ENCODE results near the gene PPARGC1A.

PPARGC1A gene

DNA sequence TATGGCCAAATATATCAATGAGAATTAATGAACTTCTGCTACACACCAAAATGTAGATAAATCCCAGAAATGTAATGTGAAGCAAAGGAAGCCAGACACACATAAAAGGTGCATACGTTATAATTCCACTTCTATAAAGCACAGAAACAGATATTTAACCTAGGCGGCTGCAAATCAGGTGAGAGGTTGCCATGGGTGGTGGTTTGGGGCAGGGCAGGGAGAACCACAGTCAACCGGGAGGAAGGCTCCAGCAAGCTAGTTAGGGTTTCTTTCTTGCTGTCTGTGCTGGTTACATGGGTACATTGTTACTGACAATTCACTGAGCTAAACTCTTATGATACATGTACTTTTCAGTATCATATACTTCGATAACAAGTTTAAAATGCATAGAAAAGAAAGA lies 9.7 kb upstream of the PPARGC1A start:
- H3K27ac ChIP-seq, result no peak overlapping the region
- TF ChIP-seq, protein P1, sequence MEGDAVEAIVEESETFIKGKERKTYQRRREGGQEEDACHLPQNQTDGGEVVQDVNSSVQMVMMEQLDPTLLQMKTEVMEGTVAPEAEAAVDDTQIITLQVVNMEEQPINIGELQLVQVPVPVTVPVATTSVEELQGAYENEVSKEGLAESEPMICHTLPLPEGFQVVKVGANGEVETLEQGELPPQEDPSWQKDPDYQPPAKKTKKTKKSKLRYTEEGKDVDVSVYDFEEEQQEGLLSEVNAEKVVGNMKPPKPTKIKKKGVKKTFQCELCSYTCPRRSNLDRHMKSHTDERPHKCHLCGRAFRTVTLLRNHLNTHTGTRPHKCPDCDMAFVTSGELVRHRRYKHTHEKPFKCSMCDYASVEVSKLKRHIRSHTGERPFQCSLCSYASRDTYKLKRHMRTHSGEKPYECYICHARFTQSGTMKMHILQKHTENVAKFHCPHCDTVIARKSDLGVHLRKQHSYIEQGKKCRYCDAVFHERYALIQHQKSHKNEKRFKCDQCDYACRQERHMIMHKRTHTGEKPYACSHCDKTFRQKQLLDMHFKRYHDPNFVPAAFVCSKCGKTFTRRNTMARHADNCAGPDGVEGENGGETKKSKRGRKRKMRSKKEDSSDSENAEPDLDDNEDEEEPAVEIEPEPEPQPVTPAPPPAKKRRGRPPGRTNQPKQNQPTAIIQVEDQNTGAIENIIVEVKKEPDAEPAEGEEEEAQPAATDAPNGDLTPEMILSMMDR (IDR thresholded peaks at IDR 0.05), result no peak
- TF ChIP-seq ZFX (IDR thresholded peaks at IDR 0.05; ENCODE audit: borderline replicate concordance), result no peak

DNA sequence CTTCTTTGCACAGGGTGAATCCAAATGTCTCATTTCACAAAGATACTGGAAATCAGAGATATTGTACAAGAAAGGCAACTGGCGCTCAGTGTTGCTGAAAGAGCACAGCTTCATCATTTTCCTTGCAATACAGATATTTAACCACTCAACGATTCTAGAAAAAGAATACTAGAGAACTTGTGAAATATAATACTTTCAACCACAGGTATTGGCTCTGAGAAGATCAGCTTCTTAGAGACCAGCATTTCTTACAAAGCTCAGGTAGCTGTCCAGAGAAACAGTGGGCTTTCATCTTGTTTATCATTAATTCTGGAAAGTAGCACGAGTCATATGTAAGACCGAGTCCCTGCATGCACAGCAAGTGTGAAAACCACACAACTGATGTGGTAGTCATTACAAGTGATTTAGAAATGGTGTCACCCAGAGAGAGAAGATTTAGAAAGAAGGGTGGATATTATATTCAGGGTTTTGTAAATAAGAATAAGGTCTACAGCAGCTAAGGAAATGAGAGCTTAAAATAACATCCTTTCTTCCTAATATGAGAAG lies 7.8 kb upstream of the PPARGC1A start:
- TF ChIP-seq, protein P1 (IDR thresholded peaks at IDR 0.05), result no peak
- no peak for TF ChIP-seq ZFX (IDR thresholded peaks at IDR 0.05; ENCODE audit: borderline replicate concordance)

DNA sequence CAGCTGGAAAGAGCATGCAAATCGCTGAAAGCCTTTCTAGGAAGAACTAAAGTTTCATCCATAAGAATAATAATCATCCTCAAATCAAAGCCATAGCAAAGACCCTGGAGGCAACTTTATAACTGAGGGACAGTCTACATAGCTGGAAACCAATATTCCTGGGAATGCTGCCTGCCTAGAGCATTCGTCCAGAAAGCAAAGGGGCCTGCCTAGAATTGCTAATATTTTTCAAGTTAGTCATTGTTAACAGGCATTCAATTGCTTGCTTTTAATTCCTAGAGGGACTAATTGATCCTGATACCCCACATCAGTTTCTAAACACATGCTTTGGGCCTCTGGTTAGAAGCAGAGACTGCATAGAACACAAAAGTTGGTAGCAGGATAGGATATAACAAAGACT lies 4.2 kb upstream of the PPARGC1A start:
- H3K27ac ChIP-seq, result no peak overlapping the region
- TF ChIP-seq, protein P1 (IDR thresholded peaks at IDR 0.05), result no peak
- TF ChIP-seq ZFX (IDR thresholded peaks at IDR 0.05; ENCODE audit: borderline replicate concordance), result no peak

More for the DNA sequence above, 7.8 kb upstream of the PPARGC1A start:
- no peak overlapping the region for H3K27ac ChIP-seq

DNA sequence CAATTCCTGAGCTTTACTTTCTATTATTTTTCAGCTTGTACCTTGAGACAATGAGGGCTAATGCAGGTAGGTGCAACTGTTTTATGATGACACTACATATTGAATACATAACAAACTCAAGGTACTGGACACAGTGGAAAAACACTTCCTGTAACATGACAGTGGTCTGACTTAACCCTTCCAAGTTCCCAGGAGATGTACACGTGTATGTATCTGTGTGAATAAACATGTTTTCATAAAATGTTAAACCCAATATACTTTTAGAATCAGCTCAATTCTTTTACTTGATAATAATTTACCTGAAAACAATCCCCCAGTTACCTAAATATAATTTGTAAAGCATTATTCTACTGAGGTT lies 1.2 kb upstream of the PPARGC1A start:
- H3K27ac ChIP-seq, result no peak overlapping the region
- TF ChIP-seq, protein P1 (IDR thresholded peaks at IDR 0.05), result no peak
- TF ChIP-seq ZFX (IDR thresholded peaks at IDR 0.05; ENCODE audit: borderline replicate concordance), result no peak

DNA sequence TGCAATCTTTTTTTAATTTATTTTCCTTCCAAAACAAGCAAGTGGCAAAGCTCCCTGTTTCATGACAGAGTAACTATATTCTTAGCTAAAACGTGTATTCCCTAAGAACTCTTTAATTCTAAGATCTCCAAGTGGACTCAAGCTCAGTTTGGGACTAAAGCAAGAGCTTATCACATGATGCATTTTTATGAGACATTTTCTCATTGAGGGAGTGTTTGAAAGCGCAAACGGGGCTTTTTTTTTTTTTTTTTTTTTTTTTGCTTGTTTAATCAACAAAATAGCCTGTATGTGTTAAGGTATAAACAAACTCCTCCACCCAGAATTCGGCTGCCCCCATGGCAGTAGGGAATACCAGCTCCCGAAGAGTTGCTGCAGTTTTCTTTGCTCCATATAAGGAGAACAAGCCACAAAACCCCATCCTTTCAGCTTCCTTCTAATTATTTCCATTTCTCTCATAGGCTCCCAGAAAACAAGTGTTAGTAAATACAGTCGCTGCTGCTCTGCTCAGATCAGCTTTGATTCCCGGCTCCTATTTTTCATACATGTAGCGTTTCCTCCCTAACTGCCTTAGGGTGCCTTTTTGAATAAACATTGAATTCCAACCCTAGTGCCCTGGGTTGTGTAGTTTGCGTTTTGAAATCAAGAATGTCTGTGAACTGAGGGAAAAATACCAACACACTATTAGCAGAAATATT lies 669 bp upstream of the PPARGC1A start:
- H3K27ac ChIP-seq, result no peak overlapping the region

DNA sequence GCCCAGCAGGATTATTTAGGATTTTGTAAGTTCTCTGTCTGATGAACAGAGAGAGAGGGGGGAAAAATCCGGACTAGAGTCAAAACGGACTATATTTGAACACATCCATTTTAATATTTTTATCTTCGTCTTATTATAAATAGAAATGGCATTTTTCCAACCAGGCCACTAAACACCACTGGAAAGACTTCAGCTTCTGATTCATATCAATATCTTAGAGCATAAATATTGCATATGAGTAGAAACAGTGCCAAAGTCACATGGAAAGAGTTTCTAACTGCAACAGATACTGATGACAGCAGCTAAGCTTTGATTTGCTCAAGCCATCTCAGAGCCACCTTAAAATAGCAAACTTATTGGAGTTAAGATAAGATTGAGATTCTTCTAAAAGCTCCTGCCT lies 456 bp downstream of the PPARGC1A start:
- TF ChIP-seq ZFX (IDR thresholded peaks at IDR 0.05; ENCODE audit: borderline replicate concordance), result no peak

More for the DNA sequence above, 669 bp upstream of the PPARGC1A start:
- TF ChIP-seq, protein P1 (IDR thresholded peaks at IDR 0.05), result no peak
- no peak for TF ChIP-seq ZFX (IDR thresholded peaks at IDR 0.05; ENCODE audit: borderline replicate concordance)

DNA sequence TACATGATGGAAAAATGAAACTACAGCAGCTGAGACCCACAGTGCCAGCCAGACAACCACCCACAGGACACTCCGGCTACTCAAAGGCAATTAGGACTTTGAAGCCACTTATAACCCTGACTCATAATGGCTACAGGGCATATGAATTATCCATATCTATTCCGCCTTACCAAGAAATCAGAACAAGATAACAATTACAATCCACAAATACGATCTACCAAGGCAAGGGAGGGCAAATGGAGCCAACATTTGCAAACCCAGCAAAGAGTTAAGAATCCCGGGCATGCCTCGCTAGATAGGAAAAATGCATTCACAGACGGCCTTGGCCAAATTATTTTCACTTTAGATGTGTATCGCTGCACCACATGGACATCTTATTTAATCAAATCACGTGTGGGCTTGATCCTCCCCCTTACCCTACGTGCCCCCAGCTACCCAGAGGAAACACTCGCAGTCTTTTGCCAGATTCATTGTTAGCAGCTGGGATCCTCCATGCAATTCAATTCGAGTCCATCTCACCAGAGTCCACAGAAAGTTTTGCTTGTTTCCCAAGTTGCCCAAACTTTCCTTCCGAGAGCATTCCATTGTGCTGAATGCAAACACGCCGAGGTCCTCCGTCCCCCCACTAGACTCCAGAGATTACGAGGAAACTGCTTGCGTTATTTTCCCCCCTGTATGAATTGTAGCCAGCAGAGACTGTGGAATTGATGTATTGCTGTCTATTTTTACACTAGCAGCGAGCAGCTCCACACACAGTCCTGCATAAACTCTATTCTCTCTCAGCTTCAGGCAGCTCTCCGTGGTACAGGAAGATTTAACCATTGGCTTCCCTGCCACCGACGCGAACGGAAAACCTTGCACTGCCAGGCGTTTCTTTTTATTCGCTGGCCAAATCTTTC lies 1.2 kb downstream of the PPARGC1A start:
- no peak for TF ChIP-seq ZFX (IDR thresholded peaks at IDR 0.05; ENCODE audit: borderline replicate concordance)
- TF ChIP-seq, protein P1 (IDR thresholded peaks at IDR 0.05), result no peak
- no peak overlapping the region for H3K27ac ChIP-seq

More for the DNA sequence above, 456 bp downstream of the PPARGC1A start:
- no peak overlapping the region for H3K27ac ChIP-seq

All from 22Rv1 (cell line).